Measurements from ENCODE around the gene TEAD2.
"Not testable (repeated sequence)": the region's sequence is repeated elsewhere in the genome, so short reads cannot be mapped to it uniquely, and the experiment has no call there.

The TEAD2 gene

DNA sequence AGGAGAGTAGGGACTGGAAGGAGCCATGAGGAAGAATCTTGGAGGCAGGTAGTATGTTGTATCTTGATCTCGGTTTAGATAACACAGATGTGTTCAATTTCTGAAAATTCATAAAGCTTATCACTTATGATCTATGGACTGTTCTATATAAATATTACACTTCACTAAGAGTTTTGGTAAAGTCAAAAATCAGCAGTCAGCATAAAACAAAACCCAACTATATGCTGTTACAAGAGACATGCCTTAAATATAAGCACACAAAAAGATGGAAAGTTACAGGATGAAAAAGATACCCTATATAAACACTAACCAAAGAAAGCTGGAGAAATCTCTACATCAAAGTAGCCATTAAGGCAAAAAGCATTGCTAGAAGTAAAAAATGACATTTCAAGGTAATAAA, 21.4 kb upstream of the TEAD2 start:
- DNase-seq = no peak

DNA sequence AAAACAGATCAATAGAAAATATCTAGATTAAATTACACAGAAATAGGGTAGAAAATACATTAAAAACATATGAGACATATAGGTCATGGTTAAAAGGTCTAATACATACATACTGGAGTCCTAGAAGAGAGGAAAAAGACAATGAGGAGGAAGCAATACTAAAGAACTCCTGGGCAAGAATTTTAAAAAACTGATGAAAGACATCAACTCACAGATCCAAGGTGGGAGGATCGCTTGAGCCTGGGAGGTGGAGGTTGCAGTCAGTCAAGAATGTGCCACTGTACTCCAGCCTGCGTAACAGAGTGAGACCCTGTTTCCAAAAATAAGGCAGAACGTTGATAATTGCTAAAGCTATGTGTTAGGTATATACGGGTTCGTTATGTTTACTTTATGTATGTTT, 20.4 kb upstream of the TEAD2 start:
- no peak for DNase-seq

DNA sequence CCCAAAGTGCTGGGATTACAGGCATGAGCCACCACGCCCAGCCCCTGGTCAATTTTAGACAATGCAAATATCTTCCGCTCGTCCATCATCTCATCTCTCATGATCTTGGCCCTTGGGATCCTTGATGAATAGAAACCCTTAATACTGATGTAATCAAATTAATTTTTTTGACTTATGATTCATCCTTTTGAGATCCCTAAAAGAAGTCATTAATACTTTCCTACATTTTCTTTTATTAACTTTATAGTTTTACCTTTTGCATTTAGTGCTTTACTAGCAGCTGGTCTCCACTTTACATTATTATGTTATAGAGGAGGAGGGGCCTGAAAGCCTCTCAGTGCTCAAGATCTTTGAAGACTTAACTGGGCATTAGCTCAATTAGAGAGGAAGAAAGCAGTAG, 18.2 kb upstream of the TEAD2 start:
- no peak for DNase-seq

DNA sequence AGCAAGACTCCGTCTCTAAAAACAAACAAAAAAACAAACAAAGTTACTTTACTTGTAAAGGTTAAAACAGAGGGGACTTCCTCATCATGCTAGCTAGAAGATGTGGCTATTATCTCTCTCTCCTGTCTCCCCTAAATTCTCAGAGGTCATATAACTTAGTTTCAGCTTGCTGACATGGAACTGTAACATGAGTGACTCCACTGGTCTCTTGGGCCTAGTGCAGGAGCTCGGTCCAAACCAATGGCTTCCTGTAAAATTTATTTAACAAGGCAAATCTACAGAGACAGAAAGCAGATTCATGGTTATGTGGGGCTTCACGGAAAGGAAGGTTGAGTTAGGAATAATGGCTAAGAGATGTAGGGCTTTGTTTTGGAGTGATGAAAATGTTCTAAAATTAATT, 16.3 kb upstream of the TEAD2 start:
- no peak for DNase-seq

DNA sequence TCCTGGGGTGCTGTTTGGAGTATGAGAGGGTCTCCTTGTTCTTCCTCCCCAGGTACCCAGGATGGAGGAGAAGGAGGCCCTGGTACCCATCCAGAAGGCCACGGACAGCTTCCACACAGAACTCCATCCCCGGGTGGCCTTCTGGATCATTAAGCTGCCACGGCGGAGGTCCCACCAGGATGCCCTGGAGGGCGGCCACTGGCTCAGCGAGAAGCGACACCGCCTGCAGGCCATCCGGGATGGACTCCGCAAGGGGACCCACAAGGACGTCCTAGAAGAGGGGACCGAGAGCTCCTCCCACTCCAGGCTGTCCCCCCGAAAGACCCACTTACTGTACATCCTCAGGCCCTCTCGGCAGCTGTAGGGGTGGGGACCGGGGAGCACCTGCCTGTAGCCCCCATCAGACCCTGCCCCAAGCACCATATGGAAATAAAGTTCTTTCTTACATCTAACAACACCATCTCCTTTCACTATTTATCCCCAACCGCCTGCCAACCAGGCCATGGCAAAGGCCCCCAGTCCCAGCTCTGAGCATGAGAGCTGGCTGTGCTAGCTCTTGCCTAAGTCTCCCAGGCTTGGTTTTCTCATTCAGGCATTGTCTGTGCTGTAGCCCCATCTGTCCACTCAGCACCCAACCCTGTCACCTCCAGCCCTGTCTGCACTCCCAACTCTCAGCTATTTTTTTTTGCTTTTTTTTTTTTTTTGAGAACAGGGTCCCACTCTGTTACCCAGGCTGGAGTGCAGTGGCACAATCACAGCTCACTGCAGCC, 12.6 kb upstream of the TEAD2 start:
- DNase-seq = no peak

DNA sequence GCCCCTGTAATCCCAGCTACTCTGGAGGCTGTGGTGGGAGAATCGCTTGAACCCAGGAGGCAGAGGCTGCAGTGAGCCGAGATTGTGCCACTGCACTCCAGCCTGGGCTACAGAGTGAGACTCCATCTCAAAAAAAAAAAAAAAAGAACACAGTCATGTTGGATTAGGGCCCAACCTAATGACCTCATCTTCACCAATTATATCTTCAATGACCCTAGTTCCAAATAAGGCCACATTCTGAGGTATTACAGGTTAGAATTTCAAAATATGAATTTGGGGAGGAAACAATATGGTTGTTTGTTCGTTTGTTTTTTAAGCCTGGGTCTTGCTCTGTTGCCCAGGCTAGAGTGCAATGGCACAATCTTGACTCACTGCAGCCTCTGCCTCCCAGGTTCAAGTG, 11.0 kb upstream of the TEAD2 start:
- not testable (repeated sequence) for DNase-seq

DNA sequence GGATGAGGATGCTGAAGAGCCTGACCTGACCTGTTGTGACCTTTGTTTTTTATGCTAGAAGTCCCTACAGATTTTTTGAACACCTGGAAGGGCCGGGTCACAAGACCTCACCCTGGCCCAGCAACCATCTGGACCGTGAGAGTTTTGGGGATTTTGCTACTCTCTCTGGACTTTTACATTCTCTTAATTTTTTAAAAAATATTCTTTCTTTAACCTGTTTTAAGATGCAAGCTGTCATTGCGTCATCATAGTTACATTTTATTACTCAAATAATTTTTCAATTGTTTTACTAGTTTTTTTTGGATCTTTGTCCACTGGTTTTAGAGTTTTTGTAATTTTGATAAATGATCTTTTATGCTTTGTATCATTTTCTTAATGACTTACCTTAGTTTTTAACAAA, 9.0 kb upstream of the TEAD2 start:
- no peak for DNase-seq

DNA sequence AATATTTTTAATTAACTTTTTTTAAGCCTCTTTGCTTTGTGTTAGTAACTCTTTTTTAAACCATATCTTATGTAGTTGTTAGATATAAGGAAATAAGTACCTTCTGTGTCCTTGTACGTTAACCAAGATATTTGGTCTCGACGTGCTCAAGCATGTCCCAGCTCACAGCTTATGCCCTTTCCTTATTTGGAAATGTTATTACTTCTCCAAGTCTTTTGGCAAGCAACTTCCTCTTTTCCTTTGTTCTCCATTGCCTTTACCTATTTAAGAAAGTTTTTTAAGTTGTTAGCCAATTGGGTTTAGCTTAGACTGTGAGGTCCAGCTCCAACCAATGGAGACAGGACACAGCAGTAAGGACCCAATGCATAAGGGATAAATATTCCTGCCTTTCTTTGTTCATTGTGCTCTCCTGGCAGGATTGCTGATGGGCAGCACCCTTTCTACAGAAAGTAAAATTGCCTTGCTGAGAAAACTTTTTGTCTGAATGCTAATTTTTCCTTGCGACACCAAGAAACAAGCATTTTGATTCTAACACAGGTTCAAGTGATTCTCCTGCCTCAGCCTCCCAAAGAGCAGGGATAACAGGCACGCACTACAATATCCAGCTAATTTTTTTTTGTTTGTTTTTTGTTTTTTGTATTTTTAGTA, 6.6 kb upstream of the TEAD2 start:
- no peak for DNase-seq

DNA sequence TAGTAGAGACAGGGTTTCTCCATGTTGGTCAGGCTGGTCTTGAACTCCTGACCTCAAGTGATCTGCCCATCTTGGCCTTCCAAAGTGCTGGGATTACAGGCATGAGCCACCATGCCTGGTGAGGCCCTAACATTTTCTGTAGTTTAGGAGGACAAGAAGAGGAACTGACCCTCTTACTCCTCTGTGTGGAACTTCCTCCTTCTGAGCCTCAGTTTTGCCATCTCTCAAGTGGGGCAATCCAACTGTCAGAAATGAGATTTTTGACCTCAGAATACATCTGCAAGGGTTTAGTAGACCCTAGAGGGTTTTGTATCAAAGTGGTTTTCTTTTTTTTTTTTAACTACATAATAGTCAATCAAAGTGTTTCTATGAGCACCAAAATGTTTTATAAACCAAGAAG, 3.9 kb upstream of the TEAD2 start:
- DNase-seq = no peak

DNA sequence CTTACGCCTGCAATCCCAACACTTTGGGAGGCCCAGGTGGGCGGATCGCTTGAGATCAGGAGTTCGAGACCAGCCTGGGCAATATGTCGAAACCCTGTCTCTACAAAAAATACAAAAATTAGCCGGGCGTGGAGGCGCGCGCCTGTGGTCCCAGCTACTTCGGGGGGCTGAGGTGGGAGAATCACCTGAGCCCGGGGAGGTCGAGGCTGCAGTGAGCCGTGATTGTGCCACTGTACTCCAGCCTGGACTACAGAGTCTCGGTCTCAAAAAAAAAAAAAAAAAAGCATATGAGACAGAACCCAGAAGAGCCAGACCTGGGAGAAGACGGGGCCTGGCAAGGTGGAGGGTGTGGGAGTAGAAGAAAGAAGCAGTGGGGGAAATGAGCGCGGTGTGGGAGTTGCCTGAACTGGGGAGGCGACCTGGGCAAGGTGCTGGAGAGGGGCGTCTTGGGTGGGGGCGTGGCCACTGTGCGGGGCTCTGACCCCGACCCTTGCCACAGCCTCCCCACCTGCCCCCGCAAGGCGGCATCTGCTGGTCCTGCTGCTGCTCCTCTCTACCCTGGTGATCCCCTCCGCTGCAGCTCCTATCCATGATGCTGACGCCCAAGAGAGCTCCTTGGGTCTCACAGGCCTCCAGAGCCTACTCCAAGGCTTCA, 2.0 kb upstream of the TEAD2 start:
- DNase-seq = no peak

DNA sequence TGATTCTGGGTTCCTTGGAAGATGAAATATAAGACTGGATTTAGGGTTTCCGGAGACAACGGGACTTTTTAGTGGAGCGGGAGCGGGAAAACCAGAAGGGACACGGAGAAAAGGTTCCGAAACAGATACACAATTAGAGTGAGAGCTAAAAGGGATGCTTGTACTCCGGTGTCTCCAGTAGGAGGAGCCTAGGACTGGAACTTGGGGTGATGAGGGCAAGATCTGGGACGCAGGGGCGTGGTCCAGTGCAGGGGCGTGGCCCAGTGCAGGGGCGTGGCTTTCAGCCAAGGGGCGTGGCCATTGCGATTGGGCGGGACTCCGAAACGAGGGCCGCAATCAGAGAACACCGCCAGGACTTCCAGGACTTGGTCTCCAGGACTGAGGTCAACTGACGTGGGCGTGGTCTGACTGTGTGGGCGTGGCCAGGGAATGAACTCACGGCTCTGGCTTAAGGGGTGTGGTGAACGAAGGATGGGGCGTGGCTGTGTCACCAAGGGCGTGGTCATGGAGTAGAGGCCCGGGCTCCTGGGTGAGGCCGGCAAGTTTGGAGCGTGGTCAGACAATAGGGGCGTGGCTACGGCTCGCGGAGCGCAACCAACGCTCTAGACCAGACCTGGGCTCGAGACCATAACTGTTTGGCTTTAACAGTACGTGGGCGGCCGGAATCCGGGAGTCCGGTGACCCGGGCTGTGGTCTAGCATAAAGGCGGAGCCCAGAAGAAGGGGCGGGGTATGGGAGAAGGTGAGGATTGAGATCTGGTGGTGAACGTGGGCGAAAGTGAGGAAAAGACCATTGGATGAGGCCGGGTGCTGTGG, 1.3 kb upstream of the TEAD2 start, which contains the start of gene DKKL1:
DKKL1 (plus strand) TSS at position 610 of the 815 bp plus-strand sequence; CDS start at position 732, 122 bp downstream.
- DNase-seq = peak; percentile 65

DNA sequence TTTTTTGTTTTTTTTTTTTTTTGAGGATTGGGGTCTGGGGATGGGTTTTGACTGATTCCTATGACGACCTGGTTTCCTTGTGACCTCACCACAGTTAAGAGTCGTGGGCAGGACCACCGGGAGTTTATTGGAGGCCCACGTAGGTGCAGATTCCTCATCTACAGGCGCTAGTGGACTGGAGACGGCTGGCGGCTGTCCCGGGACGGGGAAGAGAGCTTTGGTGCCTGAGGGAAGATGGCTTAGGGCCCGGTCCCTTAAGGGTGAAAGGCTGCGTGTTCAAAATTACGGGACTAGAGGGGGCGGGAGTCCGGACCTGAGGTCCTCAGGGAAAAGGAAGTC, 682 bp upstream of the TEAD2 start:
- no peak for DNase-seq

DNA sequence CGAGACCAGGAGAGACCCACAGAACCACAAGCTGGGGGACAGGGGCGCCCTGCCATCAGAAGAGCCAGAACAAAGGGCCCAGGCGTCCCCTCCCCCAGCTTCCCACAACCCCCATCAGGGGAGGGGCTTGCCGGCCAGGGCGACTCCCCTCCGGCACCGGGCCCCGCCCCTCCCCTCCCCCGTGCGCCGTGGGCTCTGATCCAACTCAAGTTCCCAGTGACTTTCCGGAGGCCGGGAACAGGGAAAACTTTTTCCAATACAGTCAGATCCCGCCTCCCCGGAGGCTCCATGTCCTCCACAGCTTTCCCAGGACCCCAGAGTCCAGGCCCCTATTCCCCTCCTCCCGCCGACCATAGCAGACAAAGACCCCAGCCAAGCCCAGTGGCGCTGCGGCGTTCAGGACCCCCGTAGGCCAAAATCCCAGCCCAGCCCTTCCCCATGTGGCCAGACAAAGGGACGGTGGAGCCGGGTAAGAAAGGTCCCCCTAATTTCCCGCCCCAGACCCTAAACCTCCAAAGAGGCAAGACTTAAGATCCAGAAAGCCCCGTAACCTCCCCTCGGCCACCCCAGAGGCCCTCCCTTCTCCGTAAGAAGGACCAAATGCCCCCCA, 673 bp downstream of the TEAD2 start:
- no peak for DNase-seq

DNA sequence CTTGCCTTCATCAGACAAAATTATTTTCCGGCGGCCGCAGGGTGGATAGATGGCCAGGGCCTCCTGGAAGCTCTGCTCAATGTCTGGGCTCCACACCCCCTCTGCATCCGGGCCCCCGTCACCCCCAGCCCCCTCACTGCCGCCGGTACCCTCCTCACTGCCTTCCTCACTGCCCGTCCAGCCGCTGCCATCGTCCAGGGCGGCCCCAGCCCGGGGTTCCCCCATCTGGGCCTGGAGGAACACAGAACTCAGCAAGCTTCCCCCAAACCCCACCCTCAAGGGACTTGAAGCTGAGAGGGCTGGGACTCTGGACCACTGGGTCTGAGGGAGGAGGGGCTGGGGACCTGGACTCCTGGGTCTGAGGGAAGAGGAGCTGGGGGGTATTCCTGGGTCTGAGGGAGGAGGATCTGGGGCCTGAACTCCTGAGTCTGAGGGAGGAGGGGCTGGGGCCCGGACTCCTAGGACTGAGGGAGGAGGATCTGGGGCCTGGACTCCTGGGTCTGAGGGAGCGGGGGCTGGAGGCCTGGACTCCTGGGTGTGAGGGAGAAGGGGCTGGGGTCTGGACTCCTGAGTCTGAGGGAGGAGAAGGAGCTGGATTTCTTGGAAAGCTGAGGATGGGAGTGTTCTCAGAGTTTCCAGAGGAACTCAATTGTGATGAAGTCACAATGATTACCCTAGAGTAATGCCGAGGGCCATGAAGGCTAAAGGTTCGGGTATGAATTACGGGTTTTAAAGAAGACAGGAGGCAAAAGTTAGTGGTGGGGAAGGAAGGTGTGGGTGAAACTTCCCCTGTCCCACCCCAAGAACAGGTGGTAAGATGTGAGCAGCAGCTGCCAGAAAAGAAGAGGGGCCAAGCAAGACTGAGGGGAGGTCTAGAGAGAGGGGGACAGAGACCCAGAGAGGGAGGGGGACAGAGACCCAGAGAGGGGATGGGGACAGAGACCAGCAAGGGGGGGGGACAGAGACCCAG, 2.1 kb downstream of the TEAD2 start:
- no peak for DNase-seq

DNA sequence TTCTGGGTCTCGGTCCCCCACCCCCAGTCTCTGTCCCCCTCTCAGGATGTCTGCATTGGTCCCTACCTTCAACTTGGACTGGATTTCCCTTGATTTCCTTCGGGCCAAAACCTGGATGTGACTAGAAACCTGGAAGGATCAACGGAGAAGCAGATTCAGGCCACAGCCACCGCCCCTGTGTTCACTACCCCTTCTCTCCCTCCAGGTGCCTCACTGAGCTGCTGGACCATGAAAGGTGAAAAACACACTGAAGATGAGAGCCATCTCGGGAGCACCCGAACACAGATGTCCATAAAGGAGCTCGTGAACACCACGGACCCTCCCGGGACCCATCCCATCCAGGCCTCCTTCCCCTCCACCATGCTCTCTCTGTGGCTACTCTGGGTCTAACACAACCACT, 5.0 kb downstream of the TEAD2 start:
- DNase-seq = no peak

DNA sequence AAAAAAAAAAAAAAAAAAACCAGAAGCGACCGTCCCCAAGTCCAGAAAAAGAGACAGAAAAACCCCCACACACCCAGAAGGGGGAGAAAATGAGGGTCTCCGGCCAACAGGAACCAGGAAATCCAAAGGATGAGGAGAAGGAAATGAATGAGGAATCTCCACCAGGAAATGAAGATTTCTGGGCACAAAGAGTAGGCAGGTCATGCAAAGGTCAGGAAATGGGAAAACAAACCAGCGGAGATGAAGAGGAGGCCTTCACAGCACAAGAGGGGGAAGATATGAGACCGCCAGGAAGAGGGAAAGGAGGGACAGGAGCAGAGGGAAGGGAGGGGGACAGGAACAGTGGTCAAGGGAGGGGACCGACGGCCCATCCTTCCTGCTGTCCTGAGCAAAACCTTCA, 5.8 kb downstream of the TEAD2 start:
- no peak for DNase-seq

DNA sequence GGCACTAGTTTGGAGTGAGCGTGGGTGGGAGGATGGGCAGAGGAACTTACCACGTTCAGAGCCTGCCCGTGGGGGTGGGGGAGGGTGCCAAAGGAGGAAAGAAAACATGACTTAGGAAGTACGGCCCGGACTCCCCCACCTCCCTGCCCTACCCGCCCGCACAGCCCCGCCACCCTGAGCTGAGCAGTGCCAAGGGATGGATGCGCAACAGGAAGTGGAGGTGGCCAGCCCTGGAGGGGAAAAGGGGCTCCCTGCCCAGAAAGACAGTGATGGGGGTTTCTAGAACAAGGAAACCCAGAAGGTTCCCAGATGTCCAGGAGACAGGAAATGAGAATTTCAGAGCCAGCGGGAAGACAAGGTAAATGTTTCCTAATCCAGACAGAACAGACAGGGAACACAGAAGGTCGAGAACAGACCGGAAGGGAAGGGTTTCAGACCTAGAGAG, 6.3 kb downstream of the TEAD2 start:
- DNase-seq = no peak

DNA sequence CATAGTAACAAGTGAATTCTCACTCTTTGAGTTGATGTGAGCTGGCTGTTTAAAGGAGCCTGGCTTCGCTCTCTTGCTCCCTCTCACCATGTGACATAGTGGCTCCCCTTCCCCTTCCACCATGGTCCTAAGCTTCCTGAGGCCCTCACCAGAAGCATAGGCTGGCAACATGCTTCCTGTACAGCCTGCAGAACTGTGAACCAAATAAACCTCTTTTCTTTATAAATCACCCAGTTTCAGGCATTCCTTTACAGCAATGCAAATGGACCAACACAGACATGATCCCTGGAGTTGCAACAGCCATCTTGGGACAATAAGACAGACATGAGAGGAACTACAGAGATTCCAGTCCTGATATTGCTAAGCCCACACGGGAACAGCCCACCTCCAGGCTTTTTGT, 12.6 kb downstream of the TEAD2 start:
- no peak for DNase-seq

DNA sequence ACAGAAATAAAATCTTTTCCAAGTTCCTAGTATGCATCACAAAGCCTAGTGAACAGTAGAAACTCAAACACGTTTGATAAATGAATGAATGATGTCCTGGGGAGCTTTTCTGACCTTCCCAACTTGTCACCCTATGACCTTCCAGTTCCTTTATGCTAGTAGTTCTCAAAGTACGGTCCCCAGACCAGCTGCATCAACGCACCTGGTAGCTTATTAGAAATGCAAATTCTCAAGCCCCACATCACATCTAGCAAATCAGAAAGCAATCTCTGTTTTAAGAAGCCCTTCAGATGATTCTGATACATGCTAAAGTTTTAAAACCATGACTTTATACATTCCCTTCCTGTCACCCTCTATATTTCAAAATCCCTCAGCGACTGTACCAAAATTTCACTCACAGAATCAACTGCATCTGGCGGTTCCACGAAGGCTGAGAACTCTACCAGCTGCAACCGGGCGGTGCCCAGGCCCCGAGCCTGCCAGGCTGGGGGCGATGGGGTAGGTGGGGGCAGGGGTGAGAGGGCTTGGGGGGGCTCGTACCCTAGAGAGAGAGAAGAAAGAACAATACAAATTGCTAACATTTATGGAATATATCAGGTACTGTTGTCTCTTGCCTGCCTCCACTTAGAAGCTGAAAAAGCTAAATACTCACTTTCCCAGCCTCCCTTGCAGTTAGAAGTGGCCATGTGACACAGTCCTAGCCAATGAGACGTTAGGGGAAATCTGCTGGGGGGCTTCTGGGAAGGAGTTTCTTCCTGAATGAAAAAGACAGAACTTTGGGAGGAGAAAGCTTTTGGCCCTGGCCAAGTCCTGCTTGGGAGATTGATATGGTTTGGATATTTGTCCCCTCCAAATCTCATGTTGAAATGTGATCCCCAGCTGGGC, 13.7 kb downstream of the TEAD2 start:
- DNase-seq = no peak

DNA sequence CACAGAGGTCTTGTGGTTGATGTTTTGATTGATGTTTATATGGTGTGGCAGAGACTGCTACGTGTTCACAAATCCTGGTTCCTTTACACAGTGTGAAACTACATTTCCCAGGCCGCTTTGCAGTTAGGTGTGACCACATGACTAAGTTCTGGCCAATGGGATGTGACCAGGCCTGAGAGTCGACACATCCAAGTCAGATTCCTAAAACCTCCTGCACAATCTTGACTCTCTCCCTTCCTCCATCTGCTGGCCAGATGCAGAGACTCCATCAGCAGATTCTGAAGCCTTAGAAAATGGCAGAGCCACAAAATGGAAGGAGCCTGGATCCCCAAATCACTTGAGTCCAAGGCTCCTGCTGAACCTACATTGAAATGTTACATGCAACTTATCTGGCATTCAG, 14.4 kb downstream of the TEAD2 start:
- no peak for DNase-seq

DNA sequence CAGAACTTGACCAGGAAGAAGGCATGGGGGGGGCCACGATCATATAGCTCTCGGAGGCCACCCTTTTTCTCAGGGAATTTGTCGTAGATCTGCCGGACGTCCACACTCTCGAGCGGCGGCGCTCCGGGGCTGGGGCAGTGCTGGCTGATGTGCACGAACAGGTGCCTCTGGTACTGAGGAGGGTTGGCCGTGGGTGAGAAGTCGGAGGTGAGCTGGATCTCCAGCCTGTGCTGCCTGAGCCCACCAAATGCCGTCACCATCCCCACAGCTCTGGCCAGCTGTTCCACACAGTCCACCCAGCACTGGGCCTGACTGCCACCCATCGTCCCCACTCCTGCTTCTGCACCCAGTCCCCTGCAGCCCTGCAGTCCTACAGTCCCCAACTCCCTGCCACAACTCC, 15.0 kb downstream of the TEAD2 start:
- DNase-seq = no peak
